NCI-H1417 treated with DMSO at 0.1 percent for 48 hours (cell line): Measurements from ENCODE around the gene IL36B.

Experiments
- DNase-seq: peaks from one replicate; lab custom pipeline; 2025; lab: John Stamatoyannopoulos, UW

IL36B gene

DNA sequence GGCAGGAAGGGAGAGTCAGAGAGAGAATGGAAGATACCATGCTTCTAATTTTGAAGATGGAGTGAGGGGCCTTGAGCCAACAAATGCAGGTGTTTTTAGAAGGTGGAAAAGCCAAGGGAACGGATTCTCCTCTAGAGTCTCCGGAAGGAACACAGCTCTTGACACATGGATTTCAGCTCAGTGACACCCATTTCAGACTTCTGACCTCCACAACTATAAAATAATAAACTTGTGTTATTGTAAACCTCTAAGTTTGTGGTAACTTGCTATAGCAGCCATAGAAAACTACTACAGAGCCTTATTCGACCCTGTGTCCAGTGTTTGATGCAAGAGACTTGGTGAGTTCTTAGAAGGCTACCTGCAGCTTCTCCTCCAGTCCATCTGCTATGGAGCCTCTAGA lies 22.9 kb upstream of the IL36B start:
- no peak for DNase-seq

DNA sequence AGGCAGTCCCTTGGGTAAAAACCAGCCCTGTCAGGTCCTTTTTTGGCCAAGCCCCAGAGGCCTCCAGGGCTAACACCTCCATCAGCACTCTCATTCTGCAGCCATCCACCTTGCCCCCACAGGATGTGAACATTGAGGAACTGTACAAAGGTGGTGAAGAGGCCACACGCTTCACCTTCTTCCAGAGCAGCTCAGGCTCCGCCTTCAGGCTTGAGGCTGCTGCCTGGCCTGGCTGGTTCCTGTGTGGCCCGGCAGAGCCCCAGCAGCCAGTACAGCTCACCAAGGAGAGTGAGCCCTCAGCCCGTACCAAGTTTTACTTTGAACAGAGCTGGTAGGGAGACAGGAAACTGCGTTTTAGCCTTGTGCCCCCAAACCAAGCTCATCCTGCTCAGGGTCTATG lies 22.4 kb upstream of the IL36B start:
- DNase-seq = no peak

DNA sequence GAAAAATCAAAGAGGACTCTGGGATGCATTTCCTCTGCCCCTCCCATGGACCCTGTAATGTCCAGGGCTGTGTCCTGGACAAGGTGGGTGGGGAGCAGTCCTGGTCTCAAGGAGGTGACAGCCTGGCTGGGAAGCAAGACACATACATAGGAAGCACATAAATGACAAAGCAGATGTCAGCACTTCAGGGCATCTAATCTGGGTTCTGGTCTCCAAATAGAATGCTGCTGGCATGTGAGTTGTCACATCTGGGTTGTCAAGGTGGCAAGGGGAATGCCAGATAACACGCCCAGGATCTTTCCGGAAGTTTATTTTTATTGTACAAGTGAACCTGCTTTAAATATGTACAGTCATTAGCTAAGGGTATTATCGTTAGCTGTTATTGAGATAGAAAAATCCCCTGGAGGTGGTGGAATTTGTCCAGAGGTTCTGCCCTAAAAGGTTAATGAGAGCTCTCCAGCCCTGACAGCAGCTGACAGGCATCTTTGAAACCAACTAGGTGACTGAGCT lies 20.7 kb upstream of the IL36B start:
- no peak for DNase-seq

DNA sequence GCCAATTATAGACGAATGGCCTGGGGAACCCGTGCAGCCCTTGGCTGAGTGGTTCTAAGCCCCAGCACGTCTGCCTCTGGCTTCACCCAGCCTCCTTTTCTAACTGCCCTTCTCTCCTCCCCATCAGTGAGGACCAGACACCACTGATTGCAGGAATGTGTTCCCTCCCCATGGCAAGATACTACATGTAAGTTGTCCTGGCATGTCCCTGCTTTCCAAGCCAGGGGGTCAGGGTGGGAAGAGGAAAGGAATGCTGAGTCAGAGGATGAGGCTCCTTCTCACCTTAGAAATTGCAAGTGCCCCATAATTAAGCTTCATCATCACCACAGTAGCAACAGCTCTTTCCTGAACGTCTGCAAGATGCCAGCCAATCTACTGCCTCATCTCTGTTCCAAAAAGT lies 19.9 kb upstream of the IL36B start:
- DNase-seq = no peak

DNA sequence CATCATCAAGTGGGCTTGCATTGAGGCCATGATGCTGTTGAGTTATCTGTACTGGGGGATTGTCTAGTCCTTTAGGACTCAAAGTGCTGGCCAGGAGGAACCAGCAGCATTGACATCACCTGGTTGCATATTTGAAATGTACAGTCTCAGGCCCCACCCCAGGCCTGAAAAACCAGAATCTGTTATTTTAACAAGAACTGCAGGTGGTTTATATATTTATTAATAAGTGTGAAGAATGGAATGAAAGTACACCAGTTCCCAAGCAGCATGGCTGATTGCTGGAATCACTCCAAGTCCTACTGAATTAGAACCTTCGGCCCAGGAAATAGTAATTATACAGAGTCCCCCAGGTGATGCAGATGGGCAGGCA lies 17.9 kb upstream of the IL36B start:
- DNase-seq = no peak

DNA sequence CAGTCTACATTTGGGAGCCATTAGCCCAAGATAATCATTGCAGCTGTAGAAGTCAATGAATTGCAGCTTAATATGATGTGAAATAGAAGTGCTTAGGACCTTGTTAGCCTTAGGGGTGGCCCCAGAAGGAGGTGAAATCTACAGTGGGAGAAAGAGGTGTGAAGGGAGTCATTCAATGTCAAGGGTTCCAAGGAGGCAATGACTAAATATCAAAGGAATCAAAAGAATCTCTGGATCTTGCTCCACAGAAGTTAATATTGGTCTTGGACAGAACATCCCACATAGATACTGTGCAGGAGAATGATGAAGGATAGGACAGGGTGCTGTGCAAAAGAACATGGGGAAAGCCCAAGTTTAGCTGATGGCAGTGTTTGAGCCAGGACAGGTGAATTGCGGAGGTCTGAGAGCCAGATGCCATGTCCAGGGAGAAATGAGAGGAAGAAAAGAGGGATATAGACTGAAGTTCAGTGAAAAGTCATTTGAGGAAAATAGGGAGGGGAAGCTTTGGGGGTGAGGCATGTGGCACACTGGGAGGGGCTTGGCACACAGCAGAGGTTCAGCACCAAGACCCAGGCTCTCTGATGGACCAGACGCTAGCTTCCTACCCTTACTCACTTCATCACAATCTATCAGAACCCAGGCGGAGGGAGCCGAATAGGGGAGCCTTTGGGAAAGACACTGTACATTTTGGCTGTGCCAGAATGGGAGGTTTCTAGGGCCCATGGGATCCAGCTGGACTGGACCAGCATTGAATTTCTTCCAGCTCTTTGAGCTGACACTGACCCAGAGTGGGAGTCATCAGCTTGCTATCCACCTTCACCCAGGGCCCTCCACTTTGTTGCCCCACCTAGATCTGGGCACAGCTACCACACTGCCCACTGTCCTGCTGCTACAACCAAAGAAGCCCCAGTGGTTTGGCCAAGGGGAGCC lies 17.3 kb upstream of the IL36B start:
- DNase-seq = no peak

DNA sequence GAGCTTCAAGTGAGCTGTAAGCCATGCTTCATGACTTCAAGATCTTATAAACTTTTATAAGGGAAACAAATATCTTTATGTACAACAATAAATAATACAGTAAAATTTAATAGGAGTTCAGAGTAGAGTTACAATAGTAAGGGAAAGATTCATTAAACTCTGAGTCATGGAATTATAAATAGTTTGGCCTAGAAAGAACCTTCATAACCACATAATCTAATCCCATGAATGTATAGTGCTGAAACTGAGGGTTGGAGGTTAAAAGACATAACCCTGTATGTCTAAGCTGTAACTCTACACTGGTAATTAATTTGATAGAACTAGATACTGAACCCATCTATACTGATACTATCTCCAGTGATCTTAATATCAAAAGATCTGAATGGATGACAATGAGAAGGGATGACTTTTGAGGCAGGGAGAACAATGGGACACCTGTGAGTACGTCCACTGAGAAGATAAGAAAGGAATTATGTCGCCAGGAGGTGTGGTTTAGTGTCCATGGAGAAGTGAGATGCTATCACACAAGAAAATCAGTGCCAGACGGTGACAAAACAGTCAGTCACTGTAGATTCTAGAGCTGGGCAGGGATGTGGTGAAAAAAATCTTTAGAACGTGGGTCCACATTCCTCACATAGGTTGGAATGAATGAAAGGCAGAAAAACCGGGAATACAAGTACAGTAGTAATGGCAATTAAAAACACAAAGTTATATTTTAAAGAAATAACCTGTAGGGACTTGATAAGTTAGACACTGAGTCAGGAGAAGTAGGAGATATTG lies 16.2 kb upstream of the IL36B start:
- no peak for DNase-seq

DNA sequence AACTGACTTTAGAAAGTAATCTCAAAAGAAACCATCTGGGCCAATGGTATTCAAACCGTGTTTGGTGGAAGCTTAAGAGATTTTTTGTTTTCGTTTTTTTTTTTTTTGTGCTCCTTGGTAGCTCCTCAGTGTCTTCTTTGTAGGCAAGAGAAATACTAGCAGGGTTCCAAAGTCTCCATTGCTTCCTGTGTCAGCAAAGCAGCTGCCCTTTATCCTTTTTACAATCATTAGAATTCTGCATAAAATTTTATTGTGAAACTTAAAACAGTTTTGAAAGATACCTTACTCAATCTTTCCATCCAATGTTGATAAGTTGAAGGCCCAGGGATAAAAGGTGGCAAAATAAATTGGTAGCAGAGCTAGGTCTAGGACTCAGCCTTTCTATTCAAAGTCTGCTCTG lies 15.6 kb upstream of the IL36B start:
- no peak for DNase-seq

DNA sequence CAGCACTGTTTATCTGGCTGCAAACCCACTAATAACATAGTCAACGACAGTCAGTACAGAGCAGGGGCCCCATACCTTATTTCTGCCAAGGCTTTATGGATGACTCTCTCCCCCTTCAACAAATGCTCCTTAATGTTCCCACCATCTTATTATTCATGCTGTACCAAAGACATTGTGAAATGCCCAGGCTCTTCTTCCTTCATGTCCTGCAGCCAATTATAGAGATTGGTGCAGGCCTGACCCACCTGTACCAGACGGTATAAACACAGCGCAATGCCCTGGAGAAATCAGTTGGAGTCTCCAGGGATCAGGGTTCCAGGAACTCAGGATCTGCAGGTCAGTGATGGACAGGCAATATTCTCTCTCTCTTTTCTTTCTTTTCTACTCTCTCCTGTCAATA lies 15.0 kb upstream of the IL36B start, which contains the start of gene IL1F10:
Gene IL1F10, plus strand, starts transcription at position 290 of the 400 bp plus-strand sequence. CDS start 4,769 bp downstream, outside the sequence.
- no peak for DNase-seq

DNA sequence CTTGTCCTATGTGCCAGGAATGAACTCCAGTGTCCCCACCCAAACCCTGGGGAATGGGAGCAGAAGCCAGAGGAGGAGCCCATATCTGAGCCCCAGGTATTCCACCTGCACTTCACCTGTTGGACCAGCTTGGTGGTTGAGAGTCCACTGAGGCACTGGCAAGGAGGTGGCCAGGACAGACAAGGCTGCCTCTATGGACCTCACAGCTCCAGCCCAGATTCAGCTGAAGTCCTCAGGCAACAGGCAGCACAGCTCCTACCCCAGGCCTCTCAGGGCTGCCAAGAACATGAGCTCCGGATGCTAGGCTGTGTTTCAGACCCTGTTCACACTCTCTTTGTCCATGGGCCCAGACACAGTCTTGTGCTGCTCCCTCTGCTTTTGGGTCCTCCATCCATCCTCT lies 12.2 kb upstream of the IL36B start:
- no peak for DNase-seq

DNA sequence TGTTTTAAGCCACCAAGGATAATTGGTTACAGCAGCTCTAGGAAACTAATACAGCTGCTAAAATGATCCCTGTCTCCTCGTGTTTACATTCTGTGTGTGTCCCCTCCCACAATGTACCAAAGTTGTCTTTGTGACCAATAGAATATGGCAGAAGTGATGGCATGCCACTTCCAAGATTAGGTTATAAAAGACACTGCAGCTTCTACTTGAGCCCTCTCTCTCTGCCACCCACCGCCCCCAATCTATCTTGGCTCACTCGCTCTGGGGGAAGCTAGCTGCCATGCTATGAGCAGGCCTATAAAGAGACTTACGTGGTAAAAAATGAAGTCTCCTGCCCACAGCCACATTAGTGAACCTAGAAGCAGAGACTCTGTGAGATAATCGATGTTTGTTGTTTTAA lies 11.6 kb upstream of the IL36B start:
- DNase-seq = no peak

DNA sequence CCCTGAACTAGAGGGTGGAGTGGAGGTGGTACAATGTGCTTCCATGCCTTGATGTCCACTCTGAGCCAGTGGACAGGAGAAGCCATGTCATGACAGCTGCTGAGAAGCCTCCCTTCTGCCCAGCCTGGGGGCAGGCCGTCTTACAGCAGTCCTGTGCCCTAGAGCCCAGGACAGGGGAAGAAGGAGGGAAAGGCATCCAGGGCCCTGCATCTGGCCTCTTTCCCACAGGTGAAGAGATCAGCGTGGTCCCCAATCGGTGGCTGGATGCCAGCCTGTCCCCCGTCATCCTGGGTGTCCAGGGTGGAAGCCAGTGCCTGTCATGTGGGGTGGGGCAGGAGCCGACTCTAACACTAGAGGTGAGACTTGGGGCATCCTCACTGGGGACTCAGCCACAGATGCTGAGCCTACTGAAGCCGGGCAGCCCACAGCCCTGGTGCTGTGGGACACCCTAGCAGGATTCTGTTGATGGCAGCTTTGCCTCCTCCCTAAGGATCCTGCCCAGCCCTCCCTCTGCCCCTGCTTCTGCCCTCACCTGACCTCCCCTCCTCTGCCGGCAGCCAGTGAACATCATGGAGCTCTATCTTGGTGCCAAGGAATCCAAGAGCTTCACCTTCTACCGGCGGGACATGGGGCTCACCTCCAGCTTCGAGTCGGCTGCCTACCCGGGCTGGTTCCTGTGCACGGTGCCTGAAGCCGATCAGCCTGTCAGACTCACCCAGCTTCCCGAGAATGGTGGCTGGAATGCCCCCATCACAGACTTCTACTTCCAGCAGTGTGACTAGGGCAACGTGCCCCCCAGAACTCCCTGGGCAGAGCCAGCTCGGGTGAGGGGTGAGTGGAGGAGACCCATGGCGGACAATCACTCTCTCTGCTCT lies 9.5 kb upstream of the IL36B start:
- no peak for DNase-seq

DNA sequence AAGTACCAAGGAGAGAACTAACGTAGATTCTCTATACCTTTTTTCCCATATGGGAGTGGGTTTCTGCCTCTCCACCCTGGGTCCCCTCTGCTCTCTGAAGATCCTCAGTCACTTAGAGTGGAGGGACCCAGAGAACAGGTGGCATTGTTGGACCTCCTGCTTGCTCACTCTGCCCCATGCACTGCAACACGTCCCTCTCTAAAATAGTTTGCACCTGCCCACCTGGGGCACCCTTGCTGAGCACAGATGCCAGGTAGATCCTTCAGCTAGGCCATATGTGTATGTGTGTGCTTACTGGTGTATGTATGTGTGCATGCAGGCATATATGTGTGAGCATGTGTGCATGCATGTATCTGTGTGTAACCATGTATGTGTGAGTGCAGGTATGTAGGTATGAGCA lies 8.6 kb upstream of the IL36B start:
- no peak for DNase-seq

DNA sequence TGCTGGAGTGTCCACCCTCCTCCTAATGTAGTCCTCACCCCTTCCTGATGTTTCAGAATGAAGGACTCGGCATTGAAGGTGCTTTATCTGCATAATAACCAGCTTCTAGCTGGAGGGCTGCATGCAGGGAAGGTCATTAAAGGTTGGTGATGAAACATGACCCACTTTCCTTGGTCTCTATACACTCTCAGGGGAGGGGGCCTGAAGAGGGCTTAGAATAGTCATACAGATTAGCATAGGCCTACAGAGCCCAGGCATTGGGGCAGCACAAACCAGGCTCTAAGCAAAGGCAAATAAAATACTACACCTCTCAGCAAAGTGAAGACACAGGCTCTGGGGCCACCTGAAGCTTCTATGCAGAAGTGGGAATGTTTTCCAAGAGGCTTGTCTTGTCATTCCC lies 8.1 kb upstream of the IL36B start:
- DNase-seq = no peak

DNA sequence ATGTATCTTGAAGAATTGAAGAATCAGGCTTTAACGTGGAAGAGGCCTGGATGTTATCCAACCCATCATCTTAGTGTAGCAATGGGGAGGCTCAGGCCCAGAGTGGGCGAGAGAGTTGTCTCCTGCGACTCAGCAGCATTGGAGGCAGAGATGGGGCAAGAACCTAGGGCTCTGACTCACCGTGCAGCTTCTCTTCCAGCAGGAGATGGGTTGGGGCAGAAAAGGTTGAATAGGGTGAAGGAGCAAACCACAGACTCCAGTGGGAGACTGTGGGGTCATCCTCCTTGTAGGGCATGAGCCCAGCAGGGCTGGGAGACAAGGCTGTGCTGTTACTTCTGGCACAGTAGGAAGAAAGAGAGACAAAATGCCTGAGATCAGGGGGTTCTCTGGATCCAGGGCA lies 7.7 kb upstream of the IL36B start:
- no peak for DNase-seq

DNA sequence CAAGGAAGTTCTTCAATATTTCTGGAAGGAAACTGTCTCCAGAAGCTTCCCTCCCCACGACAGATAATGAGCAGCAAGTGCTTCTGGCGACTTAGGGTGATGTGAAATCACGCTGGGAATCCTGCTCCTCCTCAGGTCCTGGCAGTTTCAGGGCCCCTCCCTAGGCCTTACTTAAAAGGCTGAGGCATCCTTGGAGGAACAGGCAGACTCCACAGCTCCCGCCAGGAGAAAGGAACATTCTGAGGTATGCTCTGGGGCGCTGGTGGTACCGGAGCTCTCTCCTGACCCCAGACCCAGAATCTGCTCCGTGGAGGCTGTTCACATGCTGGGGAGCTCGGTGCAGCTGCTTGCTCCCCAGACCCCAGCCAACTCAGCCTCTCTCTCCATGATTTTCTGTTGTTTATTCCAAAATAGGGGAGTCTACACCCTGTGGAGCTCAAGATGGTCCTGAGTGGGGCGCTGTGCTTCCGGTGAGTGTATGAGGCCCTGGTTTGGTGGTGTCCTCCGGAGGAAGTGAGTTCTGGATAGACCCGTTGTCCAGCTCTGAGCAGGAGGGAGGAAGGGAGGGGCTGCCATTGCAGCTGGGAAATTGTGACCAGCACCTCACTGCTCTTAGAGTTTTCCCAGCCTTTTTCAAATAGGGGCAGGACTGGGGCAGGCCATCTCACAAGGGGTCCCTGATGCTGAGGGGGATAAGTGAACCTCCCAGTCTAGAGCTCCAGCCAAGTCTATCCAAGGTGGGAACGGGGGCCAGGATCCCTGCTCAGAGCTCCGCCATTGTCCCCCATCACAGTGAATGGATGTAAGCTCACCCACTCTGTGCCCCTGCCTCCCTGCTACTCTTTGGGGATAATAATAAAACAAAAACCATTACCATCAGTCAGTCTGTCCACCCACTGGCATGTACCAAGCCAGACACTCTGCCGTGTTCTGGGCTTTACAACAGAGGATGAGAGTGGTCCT lies 6.6 kb upstream of the IL36B start, which contains the start of gene IL36RN:
Gene IL36RN, plus strand, starts transcription at position 201 of the 963 bp plus-strand sequence. Its CDS starts 241 bp downstream, at position 442.
- DNase-seq = no peak

DNA sequence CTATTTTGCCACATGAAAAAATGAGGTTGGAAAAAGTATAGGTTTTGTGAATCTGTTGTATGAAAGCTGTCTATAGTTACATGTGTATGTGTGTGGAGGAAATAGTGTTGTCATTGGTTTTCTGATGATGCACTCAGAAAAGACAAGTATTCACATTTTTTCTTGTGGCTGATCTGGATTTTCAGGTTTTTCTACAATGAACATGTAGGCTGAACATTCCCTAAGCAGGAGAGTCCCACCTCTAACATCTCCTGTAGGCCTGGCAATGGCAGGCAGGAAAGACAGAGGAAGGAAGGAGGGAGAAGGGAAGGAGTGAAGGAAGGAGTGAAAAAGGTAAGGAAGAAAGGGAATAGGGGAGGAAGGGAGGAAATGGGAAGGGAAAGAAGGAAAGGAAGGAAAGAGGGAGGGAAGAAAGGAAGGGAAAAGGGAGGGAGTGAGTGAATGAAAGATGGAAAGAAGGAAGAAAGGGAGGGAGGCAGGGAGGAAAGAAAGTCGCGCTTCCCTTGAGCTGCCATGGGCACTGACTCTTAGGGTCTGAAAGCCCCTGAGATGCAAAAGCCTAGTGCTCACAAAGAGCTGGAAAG lies 5.8 kb upstream of the IL36B start:
- DNase-seq = no peak

DNA sequence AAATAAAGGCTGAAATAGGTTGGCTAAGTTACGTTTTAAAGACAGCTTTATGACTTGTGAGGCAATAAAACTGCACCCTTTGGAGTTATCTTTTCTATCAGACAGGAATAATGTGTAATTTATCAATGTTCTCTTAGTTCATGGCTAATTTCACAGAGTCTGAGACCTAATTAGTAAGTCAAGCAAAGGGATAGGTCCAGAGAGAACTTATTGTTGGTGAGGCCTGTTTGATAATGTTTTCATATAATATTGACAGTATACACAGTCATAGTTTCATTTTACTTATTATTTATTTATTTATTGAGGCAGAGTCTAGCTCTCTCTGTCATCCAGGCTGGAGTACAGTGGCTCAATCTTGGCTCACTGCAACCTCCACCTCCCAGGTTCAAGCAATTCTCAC lies 4.5 kb upstream of the IL36B start:
- DNase-seq = no peak

DNA sequence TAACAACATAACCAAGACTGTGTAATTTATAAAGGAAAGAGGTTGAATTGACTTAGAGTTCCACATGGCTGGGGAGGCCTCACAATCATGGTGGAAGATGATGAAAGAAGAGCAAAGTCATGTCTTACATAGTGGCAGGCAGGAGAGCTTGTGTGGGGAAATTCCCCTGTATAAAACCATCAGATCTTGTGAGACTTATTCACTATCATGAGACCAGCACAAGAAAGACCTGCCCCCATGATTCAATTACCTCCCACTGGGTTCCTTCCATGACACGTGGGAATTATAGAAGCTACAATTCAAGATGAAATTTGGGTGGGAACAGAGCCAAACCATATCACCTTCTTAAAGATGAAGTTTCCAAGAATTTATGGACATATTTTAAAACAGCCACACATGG lies 3.9 kb upstream of the IL36B start:
- no peak for DNase-seq

DNA sequence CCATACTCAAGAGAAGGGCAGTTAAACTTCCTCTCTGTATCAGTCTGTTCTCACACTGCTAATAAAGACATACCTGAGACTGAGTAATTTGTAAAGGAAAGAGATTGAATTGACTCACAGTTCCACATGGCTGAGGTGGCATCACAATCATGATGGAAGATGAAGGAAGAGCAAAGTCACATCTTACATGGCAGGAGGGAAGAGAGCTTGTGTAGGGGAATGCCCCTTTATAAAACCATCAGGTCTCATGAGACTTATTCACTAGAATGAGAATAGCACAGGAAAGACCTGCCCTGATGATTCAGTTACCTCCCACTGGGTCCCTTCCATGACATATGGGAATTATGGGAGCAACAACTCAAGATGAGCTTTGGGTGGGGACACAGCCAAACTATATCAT lies 1.4 kb upstream of the IL36B start:
- no peak for DNase-seq
